Cortex of kidney (tissue), 1 donor: ENCODE measurements around the gene CDIPT.
"Not testable (repeated sequence)": the region's sequence is repeated elsewhere in the genome, so short reads cannot be mapped to it uniquely, and the experiment has no call there.

ENCODE experiments used
- DNase-seq: peaks from one replicate; lab custom pipeline; 2025; lab: John Stamatoyannopoulos, UW

CDIPT gene

DNA sequence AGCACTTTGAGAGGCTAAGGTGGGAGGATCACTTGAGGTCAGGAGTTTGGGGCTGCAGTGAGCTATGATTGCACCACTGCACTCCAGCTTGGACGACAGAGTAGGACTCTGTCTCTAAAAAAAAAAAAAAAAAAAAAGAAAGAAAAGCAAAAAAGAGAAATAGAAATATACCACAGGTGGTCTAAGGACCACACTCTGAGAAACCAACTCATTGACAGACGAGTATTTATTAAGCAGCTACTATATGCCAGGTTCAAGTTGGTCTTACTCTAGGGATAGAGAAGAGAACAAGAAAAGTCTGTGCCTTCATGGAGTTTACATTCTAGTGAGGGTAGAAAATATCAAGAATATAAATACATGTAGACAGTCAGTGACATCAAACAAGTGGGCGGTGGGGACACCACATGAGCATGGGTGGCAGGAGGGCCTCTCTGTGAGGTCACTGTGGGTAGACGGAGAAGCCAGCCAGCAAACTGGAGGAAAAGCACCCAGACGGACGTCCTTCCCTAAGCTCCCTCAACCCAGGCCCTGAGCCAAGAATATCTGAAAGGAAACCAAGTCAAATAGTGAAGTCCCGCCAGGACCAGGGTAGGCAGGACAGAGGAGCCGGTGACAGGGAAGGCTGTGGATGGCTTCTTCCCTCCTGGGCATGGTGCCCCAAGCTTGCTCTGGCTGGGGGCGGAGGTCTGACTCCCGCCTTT lies 4.7 kb downstream of the CDIPT start:
- no peak for DNase-seq

DNA sequence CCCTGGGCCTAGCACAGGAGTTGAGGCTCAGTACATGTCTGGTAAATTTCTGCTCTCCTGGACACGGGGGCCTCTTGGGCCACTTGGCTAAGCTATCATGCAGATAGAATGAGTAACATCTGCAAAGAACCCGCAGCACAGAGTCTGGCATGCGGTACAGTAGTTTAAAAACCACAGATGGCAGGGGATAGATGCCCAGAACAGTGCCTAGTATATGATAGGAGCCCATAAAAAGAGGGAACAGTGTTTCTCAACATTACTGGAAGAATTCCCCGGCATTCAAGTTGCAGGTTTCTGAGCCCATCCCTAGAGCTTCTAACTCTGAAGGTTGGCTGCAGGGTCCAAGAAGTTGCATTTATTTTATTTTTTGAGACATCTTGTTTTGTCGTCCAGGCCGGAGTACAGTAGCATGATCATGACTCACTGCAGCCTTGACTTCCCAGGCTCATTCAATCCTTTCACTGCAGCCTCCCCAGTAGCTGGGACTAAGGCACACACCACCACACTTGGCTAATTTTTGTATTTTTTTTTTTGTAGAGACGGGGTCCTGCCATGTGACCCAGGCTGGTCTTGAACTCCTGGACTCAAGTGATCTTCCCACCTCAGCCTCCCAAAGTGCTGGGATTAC lies 5.8 kb downstream of the CDIPT start:
- DNase-seq = no peak

DNA sequence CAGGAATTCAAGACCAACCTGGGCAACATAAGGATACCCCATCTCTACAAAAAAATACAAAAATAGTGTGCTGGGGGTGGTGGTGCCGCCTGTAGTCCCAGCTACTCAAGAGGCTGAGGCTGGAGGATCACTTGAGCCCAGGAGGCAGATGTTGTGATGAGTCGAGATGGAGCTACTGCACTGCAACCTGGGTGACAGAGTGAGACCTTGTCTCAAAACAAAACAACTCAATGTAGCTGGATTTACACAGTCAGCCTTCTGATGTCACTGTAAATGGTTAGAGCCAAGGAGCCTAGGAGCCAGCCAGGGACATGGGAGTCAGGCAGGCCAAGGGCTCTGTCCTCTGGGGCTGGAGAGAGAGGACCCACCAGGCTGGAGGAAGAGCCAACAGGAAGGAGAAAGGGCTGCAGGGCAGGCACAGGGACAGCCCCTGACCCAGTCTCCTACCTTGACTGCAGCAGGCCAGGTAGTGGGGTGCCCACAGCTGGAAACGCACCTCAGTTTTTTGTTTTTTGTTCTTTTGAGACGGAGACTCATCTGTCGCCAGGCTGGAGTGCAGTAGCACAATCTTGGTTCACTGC lies 8.4 kb downstream of the CDIPT start:
- no peak for DNase-seq

DNA sequence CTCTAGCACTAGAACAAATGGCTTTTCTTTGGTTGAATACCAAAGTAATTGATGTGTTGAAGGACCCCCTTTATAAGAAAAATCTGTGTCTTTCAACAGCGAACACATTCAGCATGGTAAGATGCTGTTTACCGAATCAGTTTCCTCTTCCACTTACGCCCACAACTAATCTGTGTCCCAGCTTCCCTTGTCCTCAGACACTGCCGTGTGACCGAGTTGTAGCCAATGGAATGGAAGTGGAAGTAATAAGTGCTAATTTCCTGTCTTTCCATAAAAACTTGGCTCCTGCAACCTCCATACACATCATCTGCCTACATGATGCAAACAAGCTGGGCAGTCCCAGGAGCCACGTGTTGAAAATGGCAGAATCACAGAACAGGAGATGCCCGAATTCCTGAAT lies 10.4 kb downstream of the CDIPT start:
- no peak for DNase-seq

DNA sequence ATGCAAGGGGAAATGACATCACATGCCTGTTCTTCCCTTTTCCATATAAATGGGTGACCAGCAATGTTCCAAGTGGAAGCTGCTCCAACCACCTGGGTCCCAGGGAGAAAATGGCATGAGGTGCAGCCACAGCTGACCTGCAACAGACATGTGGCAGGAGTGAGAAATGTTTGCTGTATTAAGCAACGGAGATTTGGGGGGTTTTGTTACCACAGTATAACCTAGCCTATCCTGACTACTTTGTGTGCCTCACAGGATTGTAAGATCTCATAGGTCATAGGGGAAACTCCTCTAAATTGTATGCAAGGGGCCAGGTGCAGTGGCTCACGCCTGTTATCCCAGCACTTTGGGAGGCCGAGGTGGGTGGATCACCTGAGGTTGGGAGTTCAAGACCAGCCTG lies 12.0 kb downstream of the CDIPT start:
- DNase-seq = no peak

DNA sequence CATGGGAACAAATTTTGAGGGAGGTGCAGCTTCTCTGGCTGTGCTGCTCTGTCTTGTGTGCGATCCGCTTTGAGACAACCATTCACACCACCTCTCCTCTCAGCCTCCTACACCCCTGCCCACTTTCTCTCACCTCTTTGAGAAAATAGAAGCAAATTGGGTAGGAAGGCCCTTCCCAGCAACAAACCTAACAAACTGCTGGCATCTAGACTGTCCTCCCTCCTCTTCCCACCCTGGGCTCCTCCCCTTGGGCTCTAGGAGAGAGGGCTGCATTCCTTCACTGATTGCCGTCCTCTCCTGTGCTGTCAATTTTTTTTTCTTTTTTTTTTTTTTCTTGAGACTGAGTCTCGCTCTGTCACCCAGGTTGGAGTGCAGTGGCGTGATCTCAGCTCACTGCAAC lies 13.5 kb downstream of the CDIPT start:
- no peak for DNase-seq

DNA sequence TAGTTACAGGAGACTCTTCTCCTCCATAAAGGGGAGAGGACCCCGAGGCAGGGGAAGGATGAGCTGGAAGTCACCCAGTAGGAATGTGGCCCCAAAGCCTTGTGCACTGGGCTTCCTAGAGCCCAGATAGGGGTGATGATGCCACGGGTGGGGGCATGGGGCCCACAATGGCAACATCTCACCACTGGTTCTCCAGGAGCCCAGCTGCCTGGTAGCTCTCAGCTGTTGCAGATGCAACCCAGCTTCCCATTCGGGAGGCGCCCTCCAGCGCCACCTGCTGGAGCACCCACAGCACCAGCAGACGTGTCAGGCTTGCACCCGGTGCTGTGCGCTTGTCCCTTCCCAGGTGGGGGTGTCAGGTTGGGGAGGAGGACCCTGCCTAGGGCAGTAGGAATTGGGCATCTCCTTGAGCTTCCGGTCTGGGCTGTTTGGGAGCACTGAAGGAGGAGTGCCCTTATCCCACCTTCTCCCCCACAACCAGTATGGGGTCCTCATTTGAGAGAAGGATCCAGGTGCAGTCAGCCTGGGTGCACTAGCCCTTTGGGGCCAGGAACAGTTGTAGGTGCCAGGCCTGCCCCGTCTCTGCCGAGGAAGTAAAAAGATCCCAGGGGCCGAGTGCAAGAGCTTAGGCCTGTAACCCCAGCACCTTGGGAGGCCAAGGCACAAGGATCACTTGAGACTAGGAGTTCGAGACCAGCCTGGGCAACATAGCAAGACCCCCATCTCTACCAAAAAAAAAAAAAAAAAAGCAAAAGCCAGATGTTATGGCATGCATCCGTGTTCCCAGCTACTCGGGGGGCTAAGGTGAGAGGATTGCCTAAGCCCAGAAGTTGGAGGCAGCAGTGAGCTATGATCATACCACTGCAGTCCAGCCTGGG lies 14.4 kb downstream of the CDIPT start:
- DNase-seq = no peak

DNA sequence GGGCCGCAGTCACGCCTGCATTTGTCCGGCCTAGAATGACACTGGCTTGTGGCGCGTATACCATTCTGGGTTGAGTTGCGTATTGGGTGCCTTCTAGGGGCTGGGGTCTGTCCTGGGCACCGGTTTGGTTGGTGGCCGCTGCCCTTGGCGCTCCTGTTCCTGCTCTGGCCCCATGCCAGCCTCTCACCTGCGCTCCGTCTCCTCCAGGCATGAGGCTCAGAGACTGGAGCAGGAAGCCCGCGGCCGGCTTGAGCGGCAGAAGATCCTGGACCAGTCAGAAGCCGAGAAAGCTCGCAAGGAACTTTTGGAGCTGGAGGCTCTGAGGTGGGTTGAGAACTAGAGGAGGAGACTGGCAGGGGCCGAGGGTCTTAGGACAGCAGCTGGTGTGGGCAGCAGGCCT lies 17.4 kb downstream of the CDIPT start:
- DNase-seq = no peak

DNA sequence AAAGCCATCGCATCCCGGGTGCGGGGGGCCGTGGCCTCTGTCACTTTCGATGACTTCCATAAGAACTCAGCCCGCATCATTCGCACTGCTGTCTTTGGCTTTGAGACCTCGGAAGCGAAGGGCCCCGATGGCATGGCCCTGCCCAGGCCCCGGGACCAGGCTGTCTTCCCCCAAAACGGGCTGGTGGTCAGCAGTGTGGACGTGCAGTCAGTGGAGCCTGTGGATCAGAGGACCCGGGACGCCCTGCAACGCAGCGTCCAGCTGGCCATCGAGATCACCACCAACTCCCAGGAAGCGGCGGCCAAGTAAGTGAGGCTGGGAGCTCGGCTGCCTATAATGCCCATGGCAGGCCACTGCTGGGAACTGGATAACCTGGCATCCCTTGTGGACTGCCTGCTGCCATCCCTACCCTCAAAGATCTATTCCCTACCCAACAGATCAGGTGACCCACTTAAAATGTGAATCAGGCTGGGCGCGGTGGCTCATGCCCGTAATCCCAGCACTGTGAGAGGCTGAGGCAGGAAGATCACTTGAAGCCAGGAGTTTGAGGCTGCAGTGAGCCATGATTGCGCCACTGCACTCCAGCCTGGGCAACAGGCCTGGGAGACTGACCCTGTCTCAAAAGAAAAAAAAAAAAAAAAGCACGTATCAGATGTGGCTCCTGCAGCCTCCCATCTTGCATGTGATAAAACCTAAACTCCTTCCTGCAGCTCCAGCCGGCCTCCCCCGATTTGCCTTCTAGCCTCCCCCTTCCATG lies 18.3 kb downstream of the CDIPT start:
- no peak for DNase-seq

DNA sequence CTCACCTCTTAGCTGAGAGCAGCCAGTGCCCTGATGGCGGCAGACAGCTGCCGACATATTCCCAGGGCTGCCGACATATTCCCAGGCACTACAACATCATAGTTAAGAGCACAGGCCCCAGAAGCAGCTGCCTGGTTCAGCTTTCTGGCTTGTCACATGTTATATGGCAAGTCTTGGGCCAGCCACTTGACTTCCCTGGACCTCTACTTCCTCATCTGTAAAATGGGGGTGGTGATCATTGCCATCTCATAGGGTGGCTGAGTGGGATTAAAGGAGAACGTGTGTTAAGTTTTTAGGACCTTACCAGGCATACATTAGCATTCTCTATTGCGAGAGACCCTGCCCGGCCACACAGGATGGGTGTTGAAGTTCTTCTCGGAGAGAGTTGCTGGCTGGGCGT lies 19.1 kb downstream of the CDIPT start:
- DNase-seq = no peak

DNA sequence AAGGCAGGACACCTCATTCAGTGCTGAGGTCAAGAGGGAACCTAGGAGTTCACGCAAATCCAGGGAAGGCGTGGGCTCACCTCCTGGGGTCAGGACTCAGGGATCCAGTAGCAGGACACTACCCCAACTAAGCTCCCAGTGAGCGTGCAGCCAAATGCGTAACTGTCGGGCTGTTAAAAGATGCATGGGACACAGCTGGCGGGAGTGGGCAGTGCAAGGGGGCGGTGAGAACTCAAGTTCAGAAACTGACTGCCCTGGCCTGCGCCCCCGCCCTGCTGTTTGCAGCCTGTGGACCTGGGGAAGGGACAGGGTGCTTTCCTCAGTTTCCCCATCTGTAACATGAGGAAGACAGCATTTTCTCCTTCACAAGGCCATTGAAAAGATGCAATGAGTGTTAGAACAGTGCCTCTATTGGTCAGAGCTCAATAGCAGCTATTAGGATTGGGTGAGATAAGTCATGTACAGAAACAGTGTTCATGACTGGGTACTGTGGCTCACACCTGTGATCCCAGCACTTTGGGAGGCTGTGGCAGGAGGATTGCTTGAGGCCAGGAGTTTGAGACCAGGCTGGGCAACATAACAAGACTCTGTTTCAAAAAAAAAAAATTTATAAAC lies 20.2 kb downstream of the CDIPT start:
- no peak for DNase-seq

DNA sequence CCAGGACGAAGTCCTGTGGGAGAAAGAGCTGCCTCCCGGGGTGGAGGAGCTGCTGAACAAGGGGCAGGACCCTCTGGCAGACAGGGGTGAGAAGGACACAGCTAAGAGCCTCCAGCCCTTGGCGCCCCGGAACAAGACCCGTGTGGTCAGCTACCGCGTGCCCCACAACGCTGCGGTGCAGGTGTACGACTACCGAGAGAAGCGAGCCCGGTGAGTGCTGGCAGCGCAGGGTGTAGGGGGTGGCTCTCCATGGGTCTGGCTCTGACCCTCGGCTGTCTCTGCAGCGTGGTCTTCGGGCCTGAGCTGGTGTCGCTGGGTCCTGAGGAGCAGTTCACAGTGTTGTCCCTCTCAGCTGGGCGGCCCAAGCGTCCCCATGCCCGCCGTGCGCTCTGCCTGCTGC lies 21.4 kb downstream of the CDIPT start:
- DNase-seq = no peak

DNA sequence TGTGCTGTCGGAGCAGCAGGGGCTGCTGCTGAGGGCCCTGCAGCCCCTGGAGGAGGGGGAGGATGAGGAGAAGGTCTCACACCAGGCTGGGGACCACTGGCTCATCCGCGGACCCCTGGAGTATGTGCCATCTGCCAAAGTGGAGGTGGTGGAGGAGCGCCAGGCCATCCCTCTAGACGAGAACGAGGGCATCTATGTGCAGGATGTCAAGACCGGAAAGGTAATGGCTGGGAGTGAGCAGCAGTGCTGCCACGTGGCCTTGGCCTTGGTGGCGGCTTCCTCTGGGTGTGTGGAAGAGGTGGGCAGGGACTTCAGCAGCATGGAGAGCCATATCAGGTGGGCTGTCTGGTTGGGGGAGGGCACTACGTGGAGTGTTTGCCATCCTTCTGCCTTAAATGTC lies 22.8 kb downstream of the CDIPT start:
- DNase-seq = no peak

DNA sequence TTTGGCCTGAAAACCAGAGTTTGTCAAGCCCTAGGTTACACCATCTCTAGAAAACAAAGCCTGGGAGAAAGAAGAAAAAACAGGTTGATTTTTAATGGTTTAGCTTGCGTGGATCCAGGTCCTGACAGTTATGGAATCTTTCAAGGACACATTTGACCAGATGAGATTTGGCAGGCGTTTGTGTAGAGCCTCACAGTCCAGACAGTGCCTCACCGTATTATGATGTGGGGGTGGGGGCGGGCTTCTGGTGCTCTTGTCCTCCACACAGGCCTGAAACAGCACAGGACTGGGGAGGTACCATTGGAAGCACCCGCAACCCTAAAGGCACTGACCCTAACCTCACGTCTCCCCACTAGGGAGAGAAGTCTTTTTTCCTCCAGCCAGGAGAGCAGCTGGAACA lies 23.2 kb downstream of the CDIPT start:
- DNase-seq = no peak

DNA sequence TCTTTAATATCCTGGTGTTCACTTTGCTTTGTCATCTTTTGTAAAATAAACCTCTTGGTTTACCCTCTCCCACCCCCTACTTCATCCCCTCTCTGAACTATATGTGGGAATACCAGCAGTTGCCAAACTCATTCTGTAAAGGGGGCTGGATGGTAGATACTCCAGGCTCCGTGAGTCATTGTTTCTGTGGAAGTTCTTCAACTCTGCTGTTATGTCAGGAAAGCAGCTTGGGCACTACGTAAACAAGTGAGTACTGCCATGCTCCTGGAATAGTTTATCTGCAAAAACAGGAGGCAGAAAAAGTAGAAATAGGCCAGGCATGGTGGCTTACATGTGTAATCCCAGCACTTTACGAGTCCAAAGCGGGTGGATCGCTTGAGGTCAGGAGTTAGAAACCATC lies 25.2 kb downstream of the CDIPT start:
- DNase-seq = no peak

DNA sequence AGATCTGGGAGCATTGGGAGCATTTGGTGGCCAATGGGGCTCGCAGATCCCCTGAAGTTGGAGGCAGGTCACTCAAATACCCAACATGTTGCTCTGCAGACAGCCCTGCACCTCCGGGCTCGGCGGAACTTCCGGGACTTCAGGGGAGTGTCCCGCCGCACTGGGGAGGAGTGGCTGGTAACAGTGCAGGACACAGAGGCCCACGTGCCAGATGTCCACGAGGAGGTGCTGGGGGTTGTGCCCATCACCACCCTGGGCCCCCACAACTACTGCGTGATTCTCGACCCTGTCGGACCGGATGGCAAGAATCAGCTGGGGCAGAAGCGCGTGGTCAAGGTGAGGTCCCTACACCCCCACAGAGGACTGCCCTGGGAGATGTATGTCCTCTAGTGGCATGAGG lies 26.4 kb downstream of the CDIPT start:
- DNase-seq = no peak

DNA sequence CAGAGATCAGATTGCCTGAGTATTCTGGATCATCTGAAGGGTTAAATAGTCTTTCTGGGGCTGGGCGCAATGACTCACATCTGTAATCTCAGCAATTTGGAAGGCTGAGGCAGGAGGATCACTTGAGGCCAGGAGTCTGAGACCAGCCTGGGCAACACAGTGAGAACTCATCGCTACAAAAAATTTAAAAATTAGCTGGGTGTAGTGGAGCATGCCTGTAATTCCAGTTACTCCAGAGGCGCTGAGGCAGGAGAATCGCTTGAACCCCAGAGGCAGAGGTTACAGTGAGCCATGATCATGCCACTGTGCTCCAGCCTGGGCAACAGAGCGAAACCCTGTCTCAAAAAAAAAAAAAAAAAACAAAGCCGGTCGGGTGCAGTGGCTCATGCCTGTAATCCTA lies 27.1 kb downstream of the CDIPT start:
- no peak for DNase-seq

DNA sequence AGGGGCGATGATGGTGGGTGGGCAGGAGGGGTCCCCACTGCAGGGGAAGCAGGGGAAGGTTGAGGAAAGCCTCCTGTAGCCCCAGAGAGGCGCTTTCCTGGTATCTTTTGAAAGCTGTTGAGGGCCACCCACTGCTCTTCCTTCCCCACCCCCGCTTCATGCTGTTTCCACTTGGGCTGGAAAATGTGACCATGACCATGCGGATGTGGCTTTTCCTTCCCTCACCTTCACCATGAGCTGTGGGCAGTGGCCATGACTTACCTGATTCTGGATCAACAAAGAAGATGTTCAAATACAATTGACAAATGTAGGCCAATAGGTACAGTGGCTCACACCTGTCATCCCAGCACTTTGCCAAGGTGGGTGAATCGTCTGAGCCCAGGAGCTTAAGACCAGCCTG lies 28.9 kb downstream of the CDIPT start:
- DNase-seq = no peak

DNA sequence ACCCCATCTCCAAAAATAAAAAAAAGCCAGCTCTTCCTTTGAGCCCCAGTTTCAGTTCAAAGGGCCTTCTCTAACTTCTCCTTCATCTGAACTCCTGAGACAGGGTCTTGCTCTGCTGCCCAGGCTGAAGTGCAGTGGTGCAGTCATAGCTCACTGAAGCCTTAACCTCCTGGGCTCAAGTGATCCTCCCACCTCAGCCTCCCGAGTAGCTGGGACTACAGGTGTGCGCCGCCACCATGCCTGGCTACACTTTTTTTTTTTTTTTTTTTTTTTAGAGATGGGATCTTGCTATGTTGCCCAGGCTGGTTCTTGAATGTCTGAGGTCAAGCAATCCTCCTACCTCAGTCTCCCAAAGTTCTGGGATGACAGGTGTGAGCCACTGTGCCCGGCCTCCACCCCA lies 29.8 kb downstream of the CDIPT start:
- DNase-seq = not testable (repeated sequence)

DNA sequence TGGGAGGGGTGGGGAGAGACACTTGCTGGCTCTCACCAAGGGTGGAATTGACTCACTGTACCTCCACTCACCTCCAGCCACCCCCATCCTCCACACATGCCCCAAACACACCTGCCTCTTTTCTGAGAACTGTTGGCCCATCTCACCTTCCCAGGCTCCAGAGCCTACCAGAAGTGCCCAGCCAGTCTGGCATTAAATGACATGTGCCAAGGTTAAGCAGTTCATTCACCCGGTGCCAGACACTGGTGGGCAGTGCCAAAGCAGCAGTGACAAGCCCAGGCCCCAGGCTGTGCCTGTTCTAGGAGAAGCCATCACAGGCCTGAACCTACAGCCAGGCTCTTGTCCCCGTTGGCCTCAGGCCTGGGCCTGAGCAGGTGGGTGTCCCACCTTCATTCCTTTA lies 31.5 kb downstream of the CDIPT start:
- DNase-seq = no peak

DNA sequence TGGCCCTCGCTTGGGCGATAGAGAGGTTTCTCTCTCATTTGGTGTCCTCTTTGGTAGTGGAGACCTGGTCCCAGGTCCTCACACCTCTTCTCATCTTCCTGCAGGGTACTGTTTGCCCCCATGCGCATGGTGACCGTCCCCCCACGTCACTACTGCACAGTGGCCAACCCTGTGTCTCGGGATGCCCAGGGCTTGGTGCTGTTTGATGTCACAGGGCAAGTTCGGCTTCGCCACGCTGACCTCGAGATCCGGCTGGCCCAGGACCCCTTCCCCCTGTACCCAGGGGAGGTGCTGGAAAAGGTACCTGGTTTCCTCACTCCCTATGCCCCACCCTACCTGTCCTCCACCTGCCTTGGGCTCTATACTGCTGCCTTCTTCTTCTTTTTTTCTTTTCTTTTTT lies 32.3 kb downstream of the CDIPT start:
- no peak for DNase-seq

DNA sequence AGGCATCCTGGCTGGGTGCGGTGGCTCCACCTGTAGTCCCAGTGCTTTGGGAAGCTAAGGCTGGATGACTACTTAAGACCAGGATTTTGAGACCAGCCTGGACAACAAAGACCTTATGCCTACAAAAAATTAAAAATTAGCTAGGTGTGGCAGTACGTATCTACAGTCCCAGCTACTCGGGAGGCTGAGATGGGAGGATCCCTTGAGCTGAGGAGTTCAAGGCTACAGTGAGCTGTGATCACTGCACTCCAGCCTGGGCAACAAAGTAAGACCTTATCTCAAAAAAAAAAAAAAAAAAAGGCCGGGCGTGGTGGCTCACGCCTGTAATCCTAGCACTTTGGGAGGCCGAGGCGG lies 36.7 kb downstream of the CDIPT start:
- DNase-seq = no peak
